Stimulated activated CD8-positive, alpha-beta memory T cell treated with anti-CD3 and anti-CD28 coated beads, Interleukin-12 subunit alpha, Interleukin-12 subunit beta, amount 100 ng/mL, for 24 hours (primary cell): ENCODE results near the gene SWT1.

ENCODE experiments used
- DNase-seq: peaks from one replicate; pipeline ENCODE4 v3.0.0-alpha.2; 2020; ENCODE audit errors: extremely low read depth

SWT1 gene

GRCh38 chr1:185156854-185157598 lies at the start of gene SWT1, which contains the start of gene TRMT1L:
TSS of gene SWT1 (plus strand) at chr1:185157167. CDS start at chr1:185160842, 3,675 bp downstream.
TSS of gene TRMT1L (minus strand) at chr1:185156953. CDS start at chr1:185156712, 241 bp downstream.
- peak; percentile 98 for DNase-seq

- no peak for DNase-seq
Measured at GRCh38 chr1:185108321-185108720, 48.6 kb upstream of the SWT1 start.

- no peak for DNase-seq
Measured at GRCh38 chr1:185110145-185110544, 46.8 kb upstream of the SWT1 start.

GRCh38 chr1:185111873-185112272 lies 45.1 kb upstream of the SWT1 start:
- DNase-seq, result no peak

- DNase-seq, result no peak
Measured at GRCh38 chr1:185112356-185112755, 44.6 kb upstream of the SWT1 start.

GRCh38 chr1:185129708-185130107 lies 27.3 kb upstream of the SWT1 start:
- DNase-seq, result no peak

GRCh38 chr1:185132534-185132933 lies 24.4 kb upstream of the SWT1 start:
- DNase-seq, result no peak

- DNase-seq, result no peak
Measured at GRCh38 chr1:185137896-185138545, 18.9 kb upstream of the SWT1 start.

GRCh38 chr1:185139246-185139645 lies 17.7 kb upstream of the SWT1 start:
- DNase-seq, result no peak

GRCh38 chr1:185144233-185144632 lies 12.7 kb upstream of the SWT1 start:
- no peak for DNase-seq

- DNase-seq, result no peak
Measured at GRCh38 chr1:185151215-185151614, 5.8 kb upstream of the SWT1 start.

GRCh38 chr1:185152187-185152767 lies 4.7 kb upstream of the SWT1 start:
- DNase-seq, result no peak

- DNase-seq, result no peak
Measured at GRCh38 chr1:185154912-185155513, 2.0 kb upstream of the SWT1 start.

GRCh38 chr1:185155600-185156287 lies 1.2 kb upstream of the SWT1 start:
- no peak for DNase-seq

- DNase-seq, result no peak
Measured at GRCh38 chr1:185156288-185156853, 596 bp upstream of the SWT1 start.

- DNase-seq, result no peak
Measured at GRCh38 chr1:185157599-185158412, 839 bp downstream of the SWT1 start.

- DNase-seq, result no peak
Measured at GRCh38 chr1:185158800-185159199, 1.8 kb downstream of the SWT1 start.

- no peak for DNase-seq
Measured at GRCh38 chr1:185159966-185160365, 3.0 kb downstream of the SWT1 start.

- DNase-seq, result no peak
Measured at GRCh38 chr1:185162491-185162890, 5.5 kb downstream of the SWT1 start.

GRCh38 chr1:185166106-185166505 lies 9.1 kb downstream of the SWT1 start:
- DNase-seq, result no peak
